HEK293T (cell line): ENCODE data around the gene GALNT15.

Experiments
- CTCF ChIA-PET: fragments of 350-600 bp; formaldehyde crosslinking; extraction: SDS; loops from one replicate; lab custom pipeline; 2021; ENCODE audit warnings: antibody characterized with exemption, inconsistent platforms; lab: Yijun Ruan, JAX
- POLR2A ChIA-PET: fragments of 350-600 bp; formaldehyde crosslinking; extraction: SDS; loops from one replicate; lab custom pipeline; 2020; ENCODE audit warnings: antibody characterized with exemption, inconsistent platforms; lab: Yijun Ruan, JAX
- DNase-seq: peaks from one replicate; pipeline ENCODE4 v3.0.0; 2012; ENCODE audit warnings: mixed read lengths; ENCODE audit errors: extremely low spot score
- ARNT ChIP-seq: fragments of 450-650 bp; IDR thresholded peaks from 2 replicates; pipeline ENCODE4 v1.6.1; 2017; ENCODE audit warnings: mild to moderate bottlenecking
- BHLHE40 ChIP-seq: fragments of 450-650 bp; IDR thresholded peaks from 2 replicates; pipeline ENCODE4 v1.6.1; 2016; ENCODE audit warnings: mild to moderate bottlenecking, moderate library complexity, borderline replicate concordance
- CTBP1 ChIP-seq: fragments of 450-650 bp; IDR thresholded peaks from 2 replicates; pipeline ENCODE4 v1.6.1; 2016; ENCODE audit warnings: borderline replicate concordance
- ELF4 ChIP-seq: fragments of 450-650 bp; IDR thresholded peaks from 2 replicates; pipeline ENCODE4 v1.6.1; 2017; ENCODE audit warnings: antibody characterized with exemption
- FOXA1 ChIP-seq: fragments of 450-650 bp; IDR thresholded peaks from 2 replicates; pipeline ENCODE4 v1.6.1; 2016; ENCODE audit warnings: mild to moderate bottlenecking
- FOXK2 ChIP-seq: fragments of 450-650 bp; IDR thresholded peaks from 2 replicates; pipeline ENCODE4 v1.6.1; 2016; ENCODE audit warnings: mild to moderate bottlenecking
- FOXM1 ChIP-seq: fragments of 450-650 bp; IDR thresholded peaks from 2 replicates; pipeline ENCODE4 v1.6.1; 2017; ENCODE audit warnings: mild to moderate bottlenecking, borderline replicate concordance
- HDGF ChIP-seq: fragments of 450-650 bp; IDR thresholded peaks from 2 replicates; pipeline ENCODE4 v1.6.1; 2017; ENCODE audit warnings: antibody characterized with exemption, borderline replicate concordance
- L3MBTL2 ChIP-seq: fragments of 450-650 bp; conservative IDR thresholded peaks from 2 replicates; pipeline ENCODE4 v1.6.1; 2016; ENCODE audit warnings: mild to moderate bottlenecking
- LEF1 ChIP-seq: fragments of 450-650 bp; IDR thresholded peaks from 2 replicates; pipeline ENCODE4 v1.6.1; 2017; ENCODE audit warnings: mild to moderate bottlenecking, borderline replicate concordance
- NFRKB ChIP-seq: fragments of 450-650 bp; IDR thresholded peaks from 2 replicates; pipeline ENCODE4 v1.6.1; 2016; ENCODE audit warnings: mild to moderate bottlenecking, moderate library complexity
- SP1 ChIP-seq: fragments of 450-650 bp; IDR thresholded peaks from 2 replicates; pipeline ENCODE4 v1.6.1; 2017
- SUZ12 ChIP-seq: fragments of 450-650 bp; IDR thresholded peaks from 2 replicates; pipeline ENCODE4 v1.6.1; 2016; ENCODE audit warnings: mild to moderate bottlenecking
- TARDBP ChIP-seq: fragments of 450-650 bp; IDR thresholded peaks from 2 replicates; pipeline ENCODE4 v1.6.1; 2016
- ZNF384 ChIP-seq: fragments of 450-650 bp; IDR thresholded peaks from 2 replicates; pipeline ENCODE4 v1.6.1; 2016
- TF ChIP-seq, protein P1 (sequence below): fragments of 450-650 bp; IDR thresholded peaks from 2 replicates; pipeline ENCODE4 v1.6.1; 2016

GALNT15 gene

DNA sequence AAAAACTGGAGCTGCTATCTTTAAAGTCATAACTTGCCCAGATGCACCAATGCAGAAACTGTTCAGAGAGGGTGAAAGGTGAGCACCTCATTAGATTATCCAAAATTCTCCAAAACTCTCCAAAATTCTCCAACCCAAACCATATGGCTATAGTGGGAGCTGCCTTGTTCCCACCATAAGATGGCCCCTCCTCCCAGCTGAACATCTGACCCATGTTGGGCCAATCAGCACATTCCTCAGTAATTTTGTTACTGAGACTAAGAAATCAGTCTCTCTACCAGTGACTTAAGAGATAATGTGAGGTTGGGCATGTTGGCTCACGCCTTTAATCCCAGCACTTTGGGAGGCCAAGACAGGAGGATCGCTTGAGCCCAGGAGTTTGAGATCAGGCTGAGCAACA lies 57.5 kb downstream of the GALNT15 start:
- no peak for DNase-seq
- ChIA-PET POLR2A (no interaction called here), CTCF (interaction anchor here (0.7 kb wide), 1 partner anchor 10 kb away, joined by 3 read pairs; no protein-coding TSS in a partner anchor)
- TF ChIP-seq SP1 (no peak), CTBP1 (no peak), SUZ12 (no peak), LEF1 (no peak), BHLHE40 (no peak), ARNT (no peak), HDGF (no peak)

DNA sequence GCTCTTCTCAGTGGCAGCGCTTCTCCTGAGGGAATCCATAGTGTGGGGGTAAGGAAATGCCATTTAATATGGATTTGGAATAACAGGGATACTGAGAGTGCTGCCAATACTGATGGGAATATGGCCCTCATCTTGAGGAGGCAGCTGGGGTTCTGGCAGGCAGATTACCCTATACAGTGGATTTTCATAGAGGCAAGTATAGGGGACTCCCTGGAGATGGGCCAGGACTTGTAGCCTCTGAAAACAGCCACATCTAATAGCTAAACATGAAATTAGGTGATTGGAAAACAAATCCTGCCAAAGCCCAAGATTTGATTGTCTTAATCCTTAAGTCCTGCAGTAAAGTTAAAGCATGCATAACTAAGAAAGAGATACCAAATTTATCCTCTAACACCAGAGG lies 59.3 kb downstream of the GALNT15 start:
- DNase-seq = no peak
- TF ChIP-seq ARNT (no peak), CTBP1 (no peak), FOXK2 (no peak), TARDBP (no peak), BHLHE40 (no peak), HDGF (no peak), SUZ12 (no peak), FOXM1 (no peak), LEF1 (no peak), ZNF384 (no peak), SP1 (no peak), FOXA1 (no peak), ELF4 (no peak)
- CTCF ChIA-PET = interaction anchor here (0.6 kb wide), 1 partner anchor 206 kb away, joined by 3 read pairs; no protein-coding TSS in a partner anchor
- POLR2A ChIA-PET = no interaction called here

DNA sequence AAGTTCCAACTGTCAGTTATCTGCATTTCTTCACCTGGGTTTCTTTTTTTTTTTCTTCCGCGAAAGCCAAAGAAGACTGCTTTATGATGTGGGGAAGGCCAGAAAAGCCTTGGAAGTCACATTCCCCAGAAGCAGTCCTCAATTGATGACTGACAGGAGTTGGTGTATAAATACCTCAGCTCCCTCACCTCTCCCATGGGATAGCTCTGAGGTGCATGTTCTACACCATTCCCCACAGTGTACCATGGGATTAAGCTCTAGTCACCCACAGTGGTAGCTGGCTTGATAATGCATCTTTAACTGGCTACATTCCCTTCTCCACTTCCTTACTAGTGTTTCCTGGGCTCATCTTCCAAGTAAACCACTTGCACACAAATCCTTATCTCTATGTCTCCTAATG lies 59.8 kb downstream of the GALNT15 start:
- CTCF ChIA-PET = no interaction called here
- POLR2A ChIA-PET = no interaction called here
- TF ChIP-seq HDGF (no peak), FOXM1 (no peak), FOXK2 (no peak), TARDBP (no peak), LEF1 (no peak), ZNF384 (no peak), SP1 (no peak), FOXA1 (no peak), L3MBTL2 (no peak), ARNT (no peak), ELF4 (no peak), NFRKB (no peak), CTBP1 (no peak), SUZ12 (no peak), BHLHE40 (no peak)
- TF ChIP-seq, protein P1, sequence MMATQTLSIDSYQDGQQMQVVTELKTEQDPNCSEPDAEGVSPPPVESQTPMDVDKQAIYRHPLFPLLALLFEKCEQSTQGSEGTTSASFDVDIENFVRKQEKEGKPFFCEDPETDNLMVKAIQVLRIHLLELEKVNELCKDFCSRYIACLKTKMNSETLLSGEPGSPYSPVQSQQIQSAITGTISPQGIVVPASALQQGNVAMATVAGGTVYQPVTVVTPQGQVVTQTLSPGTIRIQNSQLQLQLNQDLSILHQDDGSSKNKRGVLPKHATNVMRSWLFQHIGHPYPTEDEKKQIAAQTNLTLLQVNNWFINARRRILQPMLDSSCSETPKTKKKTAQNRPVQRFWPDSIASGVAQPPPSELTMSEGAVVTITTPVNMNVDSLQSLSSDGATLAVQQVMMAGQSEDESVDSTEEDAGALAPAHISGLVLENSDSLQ = no peak
- no peak for DNase-seq

DNA sequence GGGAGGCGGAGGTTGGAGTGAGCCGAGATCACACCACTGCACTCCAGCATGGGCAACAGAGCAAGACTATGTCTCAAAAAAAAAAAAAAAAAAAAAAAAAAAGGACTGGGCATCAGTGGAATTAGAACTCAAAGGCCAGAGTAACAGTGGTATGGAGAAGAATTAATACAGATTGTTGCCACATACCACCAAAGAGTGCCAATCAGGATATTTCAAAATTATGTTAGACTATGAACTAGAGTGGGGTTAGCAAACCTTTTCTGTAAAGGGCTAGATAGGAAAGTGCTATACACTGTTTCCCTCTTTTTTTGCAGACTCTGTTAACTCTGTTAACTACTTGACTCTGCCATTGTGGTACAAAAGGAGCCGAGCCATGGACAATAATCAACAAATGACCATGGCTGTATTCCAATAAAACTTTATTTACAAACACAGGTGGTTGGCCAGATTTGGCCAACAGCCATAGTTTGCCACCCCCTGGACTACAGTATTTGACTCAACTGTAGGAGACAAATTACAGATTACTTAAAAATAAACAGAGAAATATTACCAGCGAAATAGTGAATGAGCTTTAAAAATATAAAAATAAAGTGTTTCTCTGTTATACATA lies 61.7 kb downstream of the GALNT15 start:
- no peak for DNase-seq
- POLR2A ChIA-PET = no interaction called here
- CTCF ChIA-PET = no interaction called here
- TF ChIP-seq, protein P1 = no peak
- TF ChIP-seq ELF4 (no peak), CTBP1 (no peak), L3MBTL2 (no peak), LEF1 (no peak)

GRCh38 chr3:16236856-16237393 lies 62.4 kb downstream of the GALNT15 start:
- ChIA-PET POLR2A (no interaction called here), CTCF (interaction anchor here (0.6 kb wide), 1 partner anchor 11 kb away, joined by 3 read pairs; no protein-coding TSS in a partner anchor)
- no peak for TF ChIP-seq CTBP1
- no peak for TF ChIP-seq FOXM1
- DNase-seq = no peak

- no peak for TF ChIP-seq ELF4
- no peak for TF ChIP-seq HDGF
- TF ChIP-seq CTBP1 = no peak
- TF ChIP-seq ARNT = no peak
- no peak for TF ChIP-seq SP1
- TF ChIP-seq SUZ12 = no peak
- no peak for TF ChIP-seq FOXK2
- TF ChIP-seq FOXA1 = no peak
- TF ChIP-seq LEF1 = no peak
- TF ChIP-seq ZNF384 = no peak
- no peak for TF ChIP-seq BHLHE40
- no peak for TF ChIP-seq NFRKB
- TF ChIP-seq, protein P1 = no peak
- TF ChIP-seq TARDBP = no peak
- TF ChIP-seq L3MBTL2 = no peak
- TF ChIP-seq FOXM1 = no peak
- ChIA-PET POLR2A (no interaction called here), CTCF (no interaction called here)
- no peak for DNase-seq
Measured at GRCh38 chr3:16239086-16239770, 64.7 kb downstream of the GALNT15 start.
